Stimulated activated CD4-positive, alpha-beta T cell treated with anti-CD3 and anti-CD28 coated beads, Interleukin-4, amount 100 ng/mL, for 1 hour (primary cell): ENCODE measurements around the gene TRNT1.

Source experiments
- DNase-seq: peaks from one replicate; pipeline ENCODE4 v3.0.0-alpha.2; 2020

The TRNT1 gene

GRCh38 chr3:3126477-3127431 is at the start of gene TRNT1:
Gene TRNT1 (plus strand): TSS chr3:3126940. CDS start chr3:3129041, 2,101 bp downstream.
- DNase-seq: peak; percentile 98

- DNase-seq: no peak
Observed at GRCh38 chr3:3080309-3080708, 46.4 kb upstream of the TRNT1 start.

- DNase-seq: no peak
Observed at GRCh38 chr3:3081381-3082233, 45.1 kb upstream of the TRNT1 start.

GRCh38 chr3:3082234-3082924 is 44.4 kb upstream of the TRNT1 start:
- DNase-seq: no peak

- DNase-seq: no peak
Observed at GRCh38 chr3:3084890-3085289, 41.9 kb upstream of the TRNT1 start.

GRCh38 chr3:3085782-3086181 is 41.0 kb upstream of the TRNT1 start:
- no peak for DNase-seq

GRCh38 chr3:3086239-3086638 is 40.5 kb upstream of the TRNT1 start:
- DNase-seq: no peak

GRCh38 chr3:3087279-3087678 is 39.5 kb upstream of the TRNT1 start:
- no peak for DNase-seq

GRCh38 chr3:3087716-3088465 is 38.8 kb upstream of the TRNT1 start:
- DNase-seq: no peak

- DNase-seq: no peak
Observed at GRCh38 chr3:3089017-3089416, 37.7 kb upstream of the TRNT1 start.

GRCh38 chr3:3097958-3098357 is 28.8 kb upstream of the TRNT1 start:
- DNase-seq: no peak

GRCh38 chr3:3101660-3102458 is 24.9 kb upstream of the TRNT1 start:
- no peak for DNase-seq

- DNase-seq: no peak
Observed at GRCh38 chr3:3102751-3103150, 24.0 kb upstream of the TRNT1 start.

- no peak for DNase-seq
Observed at GRCh38 chr3:3105246-3105645, 21.5 kb upstream of the TRNT1 start.

- DNase-seq: no peak
Observed at GRCh38 chr3:3105815-3106214, 20.9 kb upstream of the TRNT1 start.

- no peak for DNase-seq
Observed at GRCh38 chr3:3107181-3107580, 19.6 kb upstream of the TRNT1 start.

- DNase-seq: no peak
Observed at GRCh38 chr3:3107858-3108257, 18.9 kb upstream of the TRNT1 start.

GRCh38 chr3:3109407-3110298 is 17.1 kb upstream of the TRNT1 start:
- DNase-seq: no peak

- no peak for DNase-seq
Observed at GRCh38 chr3:3110299-3110630, 16.5 kb upstream of the TRNT1 start, which contains the start of gene IL5RA. Gene IL5RA (minus strand): TSS chr3:3110374. CDS start chr3:3104984, 5,390 bp downstream.

GRCh38 chr3:3110749-3111361 is 15.9 kb upstream of the TRNT1 start:
- DNase-seq: no peak
